Measurements from ENCODE around the gene RHOB.

DNA sequence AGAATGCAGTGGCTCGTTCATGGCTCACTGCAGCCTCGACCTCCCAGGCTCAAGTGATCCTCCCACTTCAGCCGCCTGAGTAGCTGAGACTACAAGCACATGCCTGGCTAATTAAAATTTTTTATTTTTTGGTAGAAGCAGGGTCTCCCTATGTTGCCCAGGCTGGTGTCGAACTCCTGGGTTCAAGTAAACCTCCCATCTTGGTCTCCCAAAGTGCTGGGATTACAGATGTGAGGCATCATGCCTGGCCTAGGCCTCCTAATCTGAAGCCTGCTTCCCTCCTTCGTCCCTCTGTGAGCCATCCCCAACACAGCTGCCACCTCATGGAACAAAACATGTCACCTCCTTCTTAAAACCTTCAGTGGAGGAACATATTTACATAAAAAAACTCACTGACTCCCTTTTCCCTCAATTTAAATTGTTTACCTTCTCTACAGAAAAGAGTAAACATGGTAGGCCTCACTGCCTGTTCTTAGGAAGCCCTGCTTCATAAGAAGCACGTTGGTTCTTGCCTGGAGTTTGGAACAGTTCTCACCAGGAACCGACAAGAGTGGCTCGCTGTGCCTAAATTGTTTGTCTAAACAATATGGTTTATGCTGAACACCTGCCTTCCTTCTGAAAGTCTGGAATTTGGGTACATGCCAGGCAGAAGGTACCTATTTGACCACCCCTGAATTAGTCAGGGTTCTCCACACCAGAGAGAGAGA, 12.1 kb upstream of the RHOB start:
- TF ChIP-seq, protein P1, sequence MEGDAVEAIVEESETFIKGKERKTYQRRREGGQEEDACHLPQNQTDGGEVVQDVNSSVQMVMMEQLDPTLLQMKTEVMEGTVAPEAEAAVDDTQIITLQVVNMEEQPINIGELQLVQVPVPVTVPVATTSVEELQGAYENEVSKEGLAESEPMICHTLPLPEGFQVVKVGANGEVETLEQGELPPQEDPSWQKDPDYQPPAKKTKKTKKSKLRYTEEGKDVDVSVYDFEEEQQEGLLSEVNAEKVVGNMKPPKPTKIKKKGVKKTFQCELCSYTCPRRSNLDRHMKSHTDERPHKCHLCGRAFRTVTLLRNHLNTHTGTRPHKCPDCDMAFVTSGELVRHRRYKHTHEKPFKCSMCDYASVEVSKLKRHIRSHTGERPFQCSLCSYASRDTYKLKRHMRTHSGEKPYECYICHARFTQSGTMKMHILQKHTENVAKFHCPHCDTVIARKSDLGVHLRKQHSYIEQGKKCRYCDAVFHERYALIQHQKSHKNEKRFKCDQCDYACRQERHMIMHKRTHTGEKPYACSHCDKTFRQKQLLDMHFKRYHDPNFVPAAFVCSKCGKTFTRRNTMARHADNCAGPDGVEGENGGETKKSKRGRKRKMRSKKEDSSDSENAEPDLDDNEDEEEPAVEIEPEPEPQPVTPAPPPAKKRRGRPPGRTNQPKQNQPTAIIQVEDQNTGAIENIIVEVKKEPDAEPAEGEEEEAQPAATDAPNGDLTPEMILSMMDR (IDR thresholded peaks at IDR 0.05): no peak
- no peak for TF ChIP-seq POLR2A (IDR thresholded peaks at IDR 0.05)
